ENCODE data around the gene ELL.

The ELL gene

DNA sequence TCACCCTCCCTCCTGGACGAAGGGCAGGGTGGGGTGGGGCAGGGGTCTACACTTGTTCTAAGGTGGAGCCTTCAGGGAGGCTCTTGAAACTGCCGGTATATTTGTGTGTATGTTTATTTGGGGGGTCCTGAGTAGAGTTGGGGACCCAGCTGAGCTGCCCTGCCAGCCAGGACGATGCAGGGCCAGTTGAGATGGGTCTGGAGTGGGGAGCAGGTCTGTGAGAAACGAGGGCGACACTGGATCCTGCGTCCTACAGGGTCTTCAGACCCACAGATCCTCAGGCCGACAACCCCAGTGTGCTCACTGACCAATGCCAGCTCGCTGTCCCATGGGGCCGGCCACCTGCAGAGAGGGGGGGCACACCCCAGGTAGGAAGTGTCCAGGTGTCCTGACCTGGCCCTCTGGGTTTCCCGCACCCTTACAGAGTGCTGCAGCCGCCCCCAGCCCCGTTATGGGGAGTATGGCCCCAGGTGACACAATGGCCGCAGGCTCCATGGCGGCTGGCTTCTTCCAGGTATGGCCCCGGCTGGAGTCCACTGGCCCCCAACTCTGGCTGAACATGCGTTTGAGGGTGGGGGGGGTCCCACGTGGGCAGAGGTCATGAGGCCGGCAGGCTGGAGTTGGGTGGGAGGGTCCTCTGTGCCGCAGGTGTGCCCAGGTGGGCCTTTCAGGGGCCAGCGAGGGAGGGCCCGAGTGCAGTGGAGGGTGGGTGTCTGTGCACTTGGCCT is 91.3 kb downstream of the ELL start:
- Histone ChIP-seq H3K4me3 (ENCODE audit: low read depth, low read length) (no peak overlapping the region), H3K27ac (no peak overlapping the region), H3K36me3 (replicated peaks) (peaks cover 10% of the 10 kb centered on the region), H3K27me3 (replicated peaks) (no peaks in the 10 kb centered on the region)
- in situ Hi-C loops (cut with HindIII; ENCODE audit: low pct_ligation_motif_present, low sequenced_read_pairs), result no loop called here
- TF ChIP-seq, protein P1, sequence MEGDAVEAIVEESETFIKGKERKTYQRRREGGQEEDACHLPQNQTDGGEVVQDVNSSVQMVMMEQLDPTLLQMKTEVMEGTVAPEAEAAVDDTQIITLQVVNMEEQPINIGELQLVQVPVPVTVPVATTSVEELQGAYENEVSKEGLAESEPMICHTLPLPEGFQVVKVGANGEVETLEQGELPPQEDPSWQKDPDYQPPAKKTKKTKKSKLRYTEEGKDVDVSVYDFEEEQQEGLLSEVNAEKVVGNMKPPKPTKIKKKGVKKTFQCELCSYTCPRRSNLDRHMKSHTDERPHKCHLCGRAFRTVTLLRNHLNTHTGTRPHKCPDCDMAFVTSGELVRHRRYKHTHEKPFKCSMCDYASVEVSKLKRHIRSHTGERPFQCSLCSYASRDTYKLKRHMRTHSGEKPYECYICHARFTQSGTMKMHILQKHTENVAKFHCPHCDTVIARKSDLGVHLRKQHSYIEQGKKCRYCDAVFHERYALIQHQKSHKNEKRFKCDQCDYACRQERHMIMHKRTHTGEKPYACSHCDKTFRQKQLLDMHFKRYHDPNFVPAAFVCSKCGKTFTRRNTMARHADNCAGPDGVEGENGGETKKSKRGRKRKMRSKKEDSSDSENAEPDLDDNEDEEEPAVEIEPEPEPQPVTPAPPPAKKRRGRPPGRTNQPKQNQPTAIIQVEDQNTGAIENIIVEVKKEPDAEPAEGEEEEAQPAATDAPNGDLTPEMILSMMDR (IDR thresholded peaks at IDR 0.05; ENCODE audit: low read depth, low read length, missing control alignments), result no peak
- DNase-seq, result no peak

DNA sequence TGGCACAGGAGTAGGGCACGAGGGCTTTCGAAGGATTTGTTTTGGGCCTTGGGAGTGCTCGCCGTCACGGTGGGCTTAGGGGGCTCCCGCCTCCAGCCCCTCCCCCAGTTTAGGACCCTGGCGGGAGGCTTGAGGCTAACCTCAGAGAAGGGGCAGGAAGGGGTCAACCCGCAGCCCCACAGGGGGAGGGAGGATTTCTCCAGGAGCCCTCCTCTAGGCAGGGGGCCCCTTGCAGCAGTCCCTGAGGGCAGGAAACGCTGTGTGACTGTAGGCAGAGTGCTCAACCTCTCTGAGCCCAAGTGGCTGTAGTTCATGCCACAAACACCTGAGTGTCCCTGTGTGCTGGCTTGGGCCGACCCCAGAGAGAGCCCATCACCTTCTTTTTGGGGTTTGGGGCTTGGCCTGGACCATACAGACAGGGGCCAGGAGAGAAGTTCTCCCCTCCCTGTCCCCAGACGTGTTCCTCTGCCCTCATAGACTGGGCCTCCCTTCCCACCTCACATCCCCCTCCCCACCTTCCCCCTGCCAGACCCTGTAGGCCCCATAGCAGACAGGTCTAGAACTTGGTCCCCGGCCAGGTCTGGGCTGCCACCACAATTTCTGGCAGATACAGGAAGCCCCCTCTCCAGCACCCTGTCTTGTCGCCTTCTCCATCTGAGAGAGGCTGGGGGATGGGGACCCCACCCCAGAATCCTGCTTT is 92.0 kb downstream of the ELL start:
- in situ Hi-C loops (cut with HindIII; ENCODE audit: low pct_ligation_motif_present, low sequenced_read_pairs), result no loop called here
- TF ChIP-seq, protein P1 (IDR thresholded peaks at IDR 0.05; ENCODE audit: low read depth, low read length, missing control alignments), result no peak
- peak overlapping the region; percentile 87 for H3K27ac ChIP-seq

DNA sequence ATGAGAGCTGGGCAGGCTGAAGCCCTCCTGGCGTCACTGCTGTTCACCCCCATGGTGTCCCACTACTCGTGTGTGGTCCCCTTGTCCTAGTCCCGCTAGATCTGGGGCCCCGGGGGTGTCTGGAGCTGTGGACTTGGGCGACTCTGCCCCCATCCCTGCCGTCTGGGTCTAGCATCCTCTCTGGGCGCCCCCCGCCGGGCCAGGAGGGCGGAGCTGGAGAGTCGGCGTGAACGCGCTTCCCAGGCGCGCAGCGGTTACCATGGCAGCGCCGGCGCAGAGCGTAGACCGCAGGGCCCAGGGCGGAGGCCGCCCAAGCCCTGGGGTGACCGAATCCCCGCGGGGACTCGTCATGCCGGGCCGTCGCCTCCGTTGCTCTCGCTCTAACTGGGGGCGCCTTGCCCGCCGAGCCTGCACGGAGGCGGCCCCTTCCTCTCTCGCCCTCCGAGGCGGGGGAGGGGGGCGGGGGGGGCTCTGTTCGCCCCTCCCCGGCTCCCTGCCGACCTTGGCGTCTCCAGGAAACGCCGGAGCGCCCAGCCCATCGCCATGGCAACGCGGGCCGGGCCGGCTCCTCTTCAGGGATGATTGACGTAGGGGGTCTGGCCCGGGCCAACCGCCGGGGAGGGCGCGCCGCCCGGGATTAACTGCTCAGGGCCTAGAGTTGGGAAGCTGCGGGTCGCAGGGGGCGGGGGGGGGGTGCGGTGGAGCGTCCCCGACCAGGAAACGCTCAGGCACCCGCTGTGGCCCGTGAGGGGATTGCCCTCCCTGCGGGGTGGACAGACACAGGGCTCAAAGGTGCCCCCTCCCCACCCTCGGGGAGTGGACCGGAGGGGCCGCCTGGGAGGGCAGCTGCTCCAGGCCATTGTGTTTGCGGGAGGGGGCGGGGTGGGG is 92.8 kb downstream of the ELL start:
- H3K27ac ChIP-seq, result peak overlapping the region; percentile 87
- H3K36me3 ChIP-seq (replicated peaks), result peaks cover 3% of the 10 kb centered on the region
- peak overlapping the region; percentile 41 for H3K4me3 ChIP-seq (ENCODE audit: low read depth, low read length)
- TF ChIP-seq, protein P1 (IDR thresholded peaks at IDR 0.05; ENCODE audit: low read depth, low read length, missing control alignments), result peak; percentile 21
- no peaks in the 10 kb centered on the region for H3K27me3 ChIP-seq (replicated peaks)
- in situ Hi-C loops (cut with HindIII; ENCODE audit: low pct_ligation_motif_present, low sequenced_read_pairs), result no loop called here
- DNase-seq, result peak; percentile 83

More for the DNA sequence above, 92.0 kb downstream of the ELL start:
- Histone ChIP-seq H3K27me3 (replicated peaks) (no peaks in the 10 kb centered on the region), H3K4me3 (ENCODE audit: low read depth, low read length) (peak overlapping the region; percentile 41), H3K36me3 (replicated peaks) (peaks cover 3% of the 10 kb centered on the region)
- no peak for DNase-seq

DNA sequence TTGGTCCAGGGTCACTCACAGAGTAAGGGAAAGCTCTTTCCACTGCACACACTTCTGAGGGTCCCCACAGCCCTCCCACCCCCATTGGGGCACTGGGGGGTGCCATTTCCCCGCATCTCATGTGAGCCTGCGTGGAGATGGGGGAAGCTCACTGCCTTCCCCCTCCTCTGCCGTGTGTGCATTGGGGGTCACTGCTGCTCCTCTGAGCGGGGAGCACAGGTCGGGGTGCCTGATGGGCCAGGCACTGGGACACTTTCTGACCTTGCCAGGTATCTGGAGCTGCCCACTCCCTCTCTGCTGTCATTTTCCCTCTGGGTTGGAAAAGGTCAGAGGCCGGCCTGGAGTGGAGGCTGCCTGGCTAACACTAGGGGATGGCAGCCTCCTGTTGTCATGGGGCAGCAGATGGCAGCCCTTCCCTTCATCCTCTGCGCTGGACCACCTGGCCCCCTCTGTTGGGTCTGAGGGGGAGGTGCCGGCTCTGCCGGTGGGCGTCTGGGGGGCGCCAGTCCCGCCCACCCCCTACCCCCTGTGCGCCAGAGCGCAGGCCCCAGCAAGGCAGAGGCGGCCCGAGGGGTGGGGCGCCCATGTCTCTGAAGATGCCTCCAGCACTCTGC is 93.6 kb downstream of the ELL start:
- H3K27ac ChIP-seq, result peak overlapping the region; percentile 87
- in situ Hi-C loops (cut with HindIII; ENCODE audit: low pct_ligation_motif_present, low sequenced_read_pairs), result no loop called here
- H3K4me3 ChIP-seq (ENCODE audit: low read depth, low read length), result no peak overlapping the region
- no peak for DNase-seq
- TF ChIP-seq, protein P1 (IDR thresholded peaks at IDR 0.05; ENCODE audit: low read depth, low read length, missing control alignments), result no peak
- H3K36me3 ChIP-seq (replicated peaks), result peaks cover 3% of the 10 kb centered on the region
- no peaks in the 10 kb centered on the region for H3K27me3 ChIP-seq (replicated peaks)

DNA sequence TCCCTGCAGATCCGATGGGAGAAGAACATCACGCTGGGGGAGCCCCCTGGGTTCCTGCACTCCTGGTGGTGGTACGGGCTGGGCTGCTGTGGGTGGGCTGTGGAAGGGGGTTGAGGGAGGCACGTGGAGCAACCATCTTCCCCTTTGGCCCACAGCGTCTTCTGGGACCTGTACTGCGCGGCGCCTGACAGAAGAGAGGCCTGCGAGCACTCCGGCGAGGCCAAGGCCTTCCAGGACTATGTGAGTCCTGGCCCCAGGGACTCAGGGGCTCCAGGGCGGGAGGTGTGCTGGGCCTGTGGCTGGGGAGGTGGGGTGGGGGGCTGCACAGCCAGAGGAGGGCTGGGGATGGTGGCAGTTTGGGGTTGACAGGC is 94.1 kb downstream of the ELL start:
- Histone ChIP-seq H3K27me3 (replicated peaks) (no peaks in the 10 kb centered on the region), H3K4me3 (ENCODE audit: low read depth, low read length) (no peak overlapping the region), H3K36me3 (replicated peaks) (peaks cover 3% of the 10 kb centered on the region), H3K27ac (no peak overlapping the region)
- DNase-seq, result no peak
- in situ Hi-C loops (cut with HindIII; ENCODE audit: low pct_ligation_motif_present, low sequenced_read_pairs), result no loop called here
- TF ChIP-seq, protein P1 (IDR thresholded peaks at IDR 0.05; ENCODE audit: low read depth, low read length, missing control alignments), result no peak

All from brain microvascular endothelial cell (primary cell).